Transverse colon (tissue), 3 donors: ENCODE measurements around the gene NR5A2.

ENCODE experiments used
- EP300 ChIP-seq: sonication (generic); formaldehyde crosslinking; IDR thresholded peaks from one replicate; pipeline ENCODE4 v1.6.1; 2017; ENCODE audit warnings: antibody characterized with exemption, low read depth
- TF ChIP-seq, protein P1 (sequence below), 5 experiments: fragments of 200-600 bp in 3 of 5; fragments of 450-650 bp in 2 of 5; sonication (generic) in 3 of 5; IDR thresholded peaks; 1 replicate in 2 of 5; 2 replicates in 3 of 5; pipeline ENCODE4 v1.5.1; 2016 to 2017; ENCODE audit warnings: antibody characterized with exemption in 5 of 5, inconsistent platforms in 3 of 5, mild to moderate bottlenecking in 2 of 5, moderate library complexity in 1 of 5

DNA sequence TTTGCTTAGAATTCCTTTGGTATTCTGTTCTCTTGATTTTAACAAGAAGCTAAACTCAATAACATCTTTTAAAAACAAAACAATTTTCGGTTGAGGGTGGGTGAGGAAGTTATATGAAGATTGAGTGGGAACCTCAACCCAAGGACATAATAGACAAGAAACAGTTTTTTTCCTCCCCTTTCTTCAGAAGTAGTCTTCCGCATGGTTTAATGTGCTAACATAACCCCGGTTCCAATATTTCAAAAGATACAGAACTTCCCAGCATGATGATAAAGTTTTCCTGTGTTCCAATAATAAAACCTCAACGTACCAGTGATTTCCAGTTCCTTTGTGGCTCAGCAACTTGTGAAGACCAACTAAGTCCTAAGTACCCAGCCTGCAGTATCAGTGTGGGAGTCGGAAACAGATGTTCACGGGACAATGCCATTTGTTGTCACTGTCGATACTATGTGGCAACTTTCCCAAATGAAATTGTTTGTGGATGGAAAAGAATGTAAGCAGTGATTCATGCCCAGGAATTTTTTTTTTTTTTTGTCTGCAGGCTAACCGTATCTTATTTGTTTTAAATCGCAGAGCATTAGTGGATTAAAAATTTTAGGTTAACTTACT lies 48.5 kb downstream of the NR5A2 start:
- TF ChIP-seq, protein P1, sequence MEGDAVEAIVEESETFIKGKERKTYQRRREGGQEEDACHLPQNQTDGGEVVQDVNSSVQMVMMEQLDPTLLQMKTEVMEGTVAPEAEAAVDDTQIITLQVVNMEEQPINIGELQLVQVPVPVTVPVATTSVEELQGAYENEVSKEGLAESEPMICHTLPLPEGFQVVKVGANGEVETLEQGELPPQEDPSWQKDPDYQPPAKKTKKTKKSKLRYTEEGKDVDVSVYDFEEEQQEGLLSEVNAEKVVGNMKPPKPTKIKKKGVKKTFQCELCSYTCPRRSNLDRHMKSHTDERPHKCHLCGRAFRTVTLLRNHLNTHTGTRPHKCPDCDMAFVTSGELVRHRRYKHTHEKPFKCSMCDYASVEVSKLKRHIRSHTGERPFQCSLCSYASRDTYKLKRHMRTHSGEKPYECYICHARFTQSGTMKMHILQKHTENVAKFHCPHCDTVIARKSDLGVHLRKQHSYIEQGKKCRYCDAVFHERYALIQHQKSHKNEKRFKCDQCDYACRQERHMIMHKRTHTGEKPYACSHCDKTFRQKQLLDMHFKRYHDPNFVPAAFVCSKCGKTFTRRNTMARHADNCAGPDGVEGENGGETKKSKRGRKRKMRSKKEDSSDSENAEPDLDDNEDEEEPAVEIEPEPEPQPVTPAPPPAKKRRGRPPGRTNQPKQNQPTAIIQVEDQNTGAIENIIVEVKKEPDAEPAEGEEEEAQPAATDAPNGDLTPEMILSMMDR (IDR thresholded peaks at IDR 0.05), result no peak
- no peak for TF ChIP-seq EP300
